Measurements from ENCODE around the gene HOXB5. TPM values are rescaled to one million over a fixed set of nuclear protein-coding genes. Genes with fewer than 3 reads are reported as not detected.

HOXB5 gene
- total RNA-seq, 6 donors from 2014 or later = 0.39 to 5.0 (median 1.5) TPM

- H3K4me3 ChIP-seq = peak overlapping the region in 2 of 4 donors; percentile 33 to 40
- WGBS, 2 donors = 30 to 34% methylated on average over 8 to 11 of the region's 11 CpGs
- H3K27ac ChIP-seq = peak overlapping the region; percentile 64 to 86 (median 76)
- DNase-seq (no peak), ATAC-seq (ENCODE audit: low FRiP score in 2 of 2) (peak; percentile 73)
- peaks cover 0 to 29% (median 13%) of the 10 kb centered on the region in 4 donors for H3K27me3 ChIP-seq
- peaks cover 2 to 17% (median 7%) of the 10 kb centered on the region in 4 donors for H3K4me1 ChIP-seq
- no peak for TF ChIP-seq EP300 (IDR thresholded peaks at IDR 0.05)
- peak in 1 of 4 donors; percentile 55 for TF ChIP-seq POLR2A (IDR thresholded peaks at IDR 0.05)
- TF ChIP-seq CTCF (IDR thresholded peaks at IDR 0.05) = no peak
- TF ChIP-seq POLR2AphosphoS5 (IDR thresholded peaks at IDR 0.05) = peak in 1 of 2 donors; percentile 19
- H3K9me3 ChIP-seq = no peaks in the 10 kb centered on the region
- no peaks in the 10 kb centered on the region for H3K36me3 ChIP-seq
Measured at GRCh38 chr17:48552466-48553189, 41.0 kb downstream of the HOXB5 start.

- Histone ChIP-seq H3K4me1 (peaks cover 2 to 17% (median 7%) of the 10 kb centered on the region in 4 donors), H3K36me3 (no peaks in the 10 kb centered on the region), H3K27me3 (peaks cover 0 to 29% (median 13%) of the 10 kb centered on the region in 4 donors), H3K27ac (peak overlapping the region; percentile 64 to 86 (median 76)), H3K4me3 (no peak overlapping the region), H3K9me3 (no peaks in the 10 kb centered on the region)
- no peak for ATAC-seq (ENCODE audit: low FRiP score in 2 of 2)
- peak in 1 of 2 donors; percentile 81 for DNase-seq
- WGBS, 2 donors = 52 to 60% methylated on average over 34 to 45 of the region's 47 CpGs
- no peak for TF ChIP-seq POLR2A (IDR thresholded peaks at IDR 0.05)
- TF ChIP-seq EP300 (IDR thresholded peaks at IDR 0.05) = no peak
Measured at GRCh38 chr17:48551596-48552465, 41.7 kb downstream of the HOXB5 start.

- Histone ChIP-seq H3K27me3 (peaks cover 0 to 29% (median 13%) of the 10 kb centered on the region in 4 donors), H3K4me3 (no peak overlapping the region), H3K27ac (peak overlapping the region; percentile 64 to 86 (median 76)), H3K4me1 (peaks cover 2 to 17% (median 7%) of the 10 kb centered on the region in 4 donors), H3K9me3 (no peaks in the 10 kb centered on the region), H3K36me3 (no peaks in the 10 kb centered on the region)
- no peak for ATAC-seq (ENCODE audit: low FRiP score in 2 of 2)
- DNase-seq = no peak
- TF ChIP-seq EP300 (IDR thresholded peaks at IDR 0.05) = no peak
- no peak for TF ChIP-seq POLR2AphosphoS5 (IDR thresholded peaks at IDR 0.05)
- TF ChIP-seq POLR2A (IDR thresholded peaks at IDR 0.05) = no peak
- TF ChIP-seq CTCF (IDR thresholded peaks at IDR 0.05) = no peak
- 30 to 58% methylated on average over 19 of the region's 19 CpGs for WGBS, 2 donors
Measured at GRCh38 chr17:48551214-48551555, 42.4 kb downstream of the HOXB5 start.

GRCh38 chr17:48550502-48551213 is 42.9 kb downstream of the HOXB5 start:
- peak in 1 of 2 donors; percentile 86 for DNase-seq
- Histone ChIP-seq H3K36me3 (no peaks in the 10 kb centered on the region), H3K27ac (peak overlapping the region; percentile 64 to 86 (median 76)), H3K9me3 (no peaks in the 10 kb centered on the region), H3K27me3 (peaks cover 0 to 28% (median 10%) of the 10 kb centered on the region in 4 donors), H3K4me3 (no peak overlapping the region), H3K4me1 (peaks cover 3 to 14% (median 7%) of the 10 kb centered on the region in 4 donors)
- ATAC-seq (ENCODE audit: low FRiP score in 2 of 2) = no peak
- no peak for TF ChIP-seq POLR2A (IDR thresholded peaks at IDR 0.05)
- WGBS, 2 donors = 47 to 64% methylated on average over 18 to 60 of the region's 70 CpGs

GRCh38 chr17:48549914-48550501 is 43.6 kb downstream of the HOXB5 start:
- TF ChIP-seq POLR2A (IDR thresholded peaks at IDR 0.05) = no peak
- TF ChIP-seq CTCF (IDR thresholded peaks at IDR 0.05) = no peak
- TF ChIP-seq POLR2AphosphoS5 (IDR thresholded peaks at IDR 0.05) = no peak
- TF ChIP-seq EP300 (IDR thresholded peaks at IDR 0.05) = no peak
- Histone ChIP-seq H3K4me1 (peaks cover 6 to 14% (median 9%) of the 10 kb centered on the region in 4 donors), H3K9me3 (no peaks in the 10 kb centered on the region), H3K36me3 (no peaks in the 10 kb centered on the region), H3K4me3 (no peak overlapping the region), H3K27ac (peak overlapping the region; percentile 64 to 86 (median 76)), H3K27me3 (peaks cover 0 to 23% (median 11%) of the 10 kb centered on the region in 4 donors)
- ATAC-seq (ENCODE audit: low FRiP score in 2 of 2) = no peak
- 57 to 69% methylated on average over 17 to 18 of the region's 18 CpGs for WGBS, 2 donors
- no peak for DNase-seq

Measured in upper lobe of left lung (tissue), 6 donors.